D721Med (cell line): ENCODE results near the gene STXBP5L.
"Not testable (repeated sequence)": the region's sequence is repeated elsewhere in the genome, so short reads cannot be mapped to it uniquely, and the experiment has no call there.

Experiments used
- DNase-seq: peaks from one replicate; pipeline ENCODE4 v3.0.0; 2011; ENCODE audit warnings: low spot score; ENCODE audit not compliant: insufficient read length
- FAIRE-seq: peaks from 2 replicates; lab custom pipeline; 2011; peaks lifted over from hg19 to GRCh38; lab: Jason Lieb, UNC
- CTCF ChIP-seq: IDR thresholded peaks from 2 replicates; pipeline ENCODE4 v1.5.1; 2012; ENCODE audit warnings: mild to moderate bottlenecking, control low read depth; ENCODE audit not compliant: insufficient read depth; ENCODE audit errors: missing control alignments

STXBP5L gene

GRCh38 chr3:121155028-121155427, 247.0 kb downstream of the STXBP5L start:
- no peak for FAIRE-seq
- TF ChIP-seq CTCF, result no peak
- no peak for DNase-seq

GRCh38 chr3:121165397-121165837, 257.4 kb downstream of the STXBP5L start:
- DNase-seq, result no peak
- FAIRE-seq, result no peak
- no peak for TF ChIP-seq CTCF

- FAIRE-seq, result no peak
- TF ChIP-seq CTCF, result no peak
- DNase-seq, result no peak
Observed at GRCh38 chr3:121167374-121168139, 259.6 kb downstream of the STXBP5L start.

GRCh38 chr3:121175083-121175482, 267.1 kb downstream of the STXBP5L start:
- no peak for FAIRE-seq
- no peak for DNase-seq
- TF ChIP-seq CTCF, result no peak

GRCh38 chr3:121190626-121191025, 282.6 kb downstream of the STXBP5L start:
- not testable (repeated sequence) for DNase-seq, FAIRE-seq

GRCh38 chr3:121202573-121202972, 294.6 kb downstream of the STXBP5L start:
- FAIRE-seq, result no peak
- no peak for TF ChIP-seq CTCF
- DNase-seq, result no peak

GRCh38 chr3:121223116-121223515, 315.1 kb downstream of the STXBP5L start:
- DNase-seq (no peak), FAIRE-seq (no peak)

More at GRCh38 chr3:121223116-121223515, 315.1 kb downstream of the STXBP5L start:
- TF ChIP-seq CTCF, result no peak
